ENCODE measurements around the gene LAMA2.

Gene LAMA2

GRCh38 chr6:129181001-129181400 is 298.1 kb downstream of the LAMA2 start:
- Histone ChIP-seq H3F3A (ENCODE audit: insufficient read depth, low read length) (no peaks in the 10 kb centered on the region), H3K4me1 (ENCODE audit: insufficient read depth, low read length, severe bottlenecking) (no peaks in the 10 kb centered on the region), H4K20me1 (ENCODE audit: insufficient read depth, low read length) (no peaks in the 10 kb centered on the region), H3K27ac (ENCODE audit: low read depth, low read length, poor library complexity, severe bottlenecking) (no peak overlapping the region), H3K4me2 (ENCODE audit: low read length) (no peak overlapping the region), H3K27me3 (ENCODE audit: insufficient read depth, low read length) (no peaks in the 10 kb centered on the region), H3K9ac (ENCODE audit: low read length) (no peak overlapping the region), H3K36me3 (ENCODE audit: insufficient read depth, low read length) (no peaks in the 10 kb centered on the region), H3K4me3 (ENCODE audit: low read depth, low read length, poor library complexity, severe bottlenecking) (no peak overlapping the region), H3K79me2 (ENCODE audit: insufficient read depth, low read length) (no peaks in the 10 kb centered on the region), H2AFZ (ENCODE audit: low read length) (no peak overlapping the region), H3K9me2 (ENCODE audit: low read depth, low read length) (no peaks in the 10 kb centered on the region), H3K9me3 (ENCODE audit: low read length) (no peaks in the 10 kb centered on the region)
- TF ChIP-seq, protein P1, sequence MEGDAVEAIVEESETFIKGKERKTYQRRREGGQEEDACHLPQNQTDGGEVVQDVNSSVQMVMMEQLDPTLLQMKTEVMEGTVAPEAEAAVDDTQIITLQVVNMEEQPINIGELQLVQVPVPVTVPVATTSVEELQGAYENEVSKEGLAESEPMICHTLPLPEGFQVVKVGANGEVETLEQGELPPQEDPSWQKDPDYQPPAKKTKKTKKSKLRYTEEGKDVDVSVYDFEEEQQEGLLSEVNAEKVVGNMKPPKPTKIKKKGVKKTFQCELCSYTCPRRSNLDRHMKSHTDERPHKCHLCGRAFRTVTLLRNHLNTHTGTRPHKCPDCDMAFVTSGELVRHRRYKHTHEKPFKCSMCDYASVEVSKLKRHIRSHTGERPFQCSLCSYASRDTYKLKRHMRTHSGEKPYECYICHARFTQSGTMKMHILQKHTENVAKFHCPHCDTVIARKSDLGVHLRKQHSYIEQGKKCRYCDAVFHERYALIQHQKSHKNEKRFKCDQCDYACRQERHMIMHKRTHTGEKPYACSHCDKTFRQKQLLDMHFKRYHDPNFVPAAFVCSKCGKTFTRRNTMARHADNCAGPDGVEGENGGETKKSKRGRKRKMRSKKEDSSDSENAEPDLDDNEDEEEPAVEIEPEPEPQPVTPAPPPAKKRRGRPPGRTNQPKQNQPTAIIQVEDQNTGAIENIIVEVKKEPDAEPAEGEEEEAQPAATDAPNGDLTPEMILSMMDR (IDR thresholded peaks at IDR 0.05; ENCODE audit: low read length), result no peak
- TF ChIP-seq EZH2 (IDR thresholded peaks at IDR 0.05; ENCODE audit: borderline replicate concordance, low read length), result no peak

- Histone ChIP-seq H3K4me1 (ENCODE audit: insufficient read depth, low read length, severe bottlenecking) (no peaks in the 10 kb centered on the region), H3K79me2 (ENCODE audit: insufficient read depth, low read length) (no peaks in the 10 kb centered on the region), H3K4me3 (ENCODE audit: low read depth, low read length, poor library complexity, severe bottlenecking) (no peak overlapping the region), H4K20me1 (ENCODE audit: insufficient read depth, low read length) (no peaks in the 10 kb centered on the region), H3K9me2 (ENCODE audit: low read depth, low read length) (no peaks in the 10 kb centered on the region), H3K9me3 (ENCODE audit: low read length) (no peaks in the 10 kb centered on the region), H3K36me3 (ENCODE audit: insufficient read depth, low read length) (no peaks in the 10 kb centered on the region), H3K27me3 (ENCODE audit: insufficient read depth, low read length) (no peaks in the 10 kb centered on the region), H3K27ac (ENCODE audit: low read depth, low read length, poor library complexity, severe bottlenecking) (no peak overlapping the region), H3F3A (ENCODE audit: insufficient read depth, low read length) (no peaks in the 10 kb centered on the region), H3K4me2 (ENCODE audit: low read length) (no peak overlapping the region), H2AFZ (ENCODE audit: low read length) (no peak overlapping the region), H3K9ac (ENCODE audit: low read length) (no peak overlapping the region)
- TF ChIP-seq, protein P1 (IDR thresholded peaks at IDR 0.05; ENCODE audit: low read length), result no peak
- TF ChIP-seq EZH2 (IDR thresholded peaks at IDR 0.05; ENCODE audit: borderline replicate concordance, low read length), result no peak
Measured at GRCh38 chr6:129183187-129183591, 300.3 kb downstream of the LAMA2 start.

- no peaks in the 10 kb centered on the region for H3K9me2 ChIP-seq (ENCODE audit: low read depth, low read length)
- H3F3A ChIP-seq (ENCODE audit: insufficient read depth, low read length), result no peaks in the 10 kb centered on the region
- H3K4me1 ChIP-seq (ENCODE audit: insufficient read depth, low read length, severe bottlenecking), result no peaks in the 10 kb centered on the region
- no peaks in the 10 kb centered on the region for H3K79me2 ChIP-seq (ENCODE audit: insufficient read depth, low read length)
- H3K4me2 ChIP-seq (ENCODE audit: low read length), result no peak overlapping the region
- H3K9me3 ChIP-seq (ENCODE audit: low read length), result no peaks in the 10 kb centered on the region
- H4K20me1 ChIP-seq (ENCODE audit: insufficient read depth, low read length), result no peaks in the 10 kb centered on the region
- H3K9ac ChIP-seq (ENCODE audit: low read length), result no peak overlapping the region
- H3K27ac ChIP-seq (ENCODE audit: low read depth, low read length, poor library complexity, severe bottlenecking), result no peak overlapping the region
- H3K27me3 ChIP-seq (ENCODE audit: insufficient read depth, low read length), result no peaks in the 10 kb centered on the region
- TF ChIP-seq, protein P1 (IDR thresholded peaks at IDR 0.05; ENCODE audit: low read length), result no peak
- H3K36me3 ChIP-seq (ENCODE audit: insufficient read depth, low read length), result no peaks in the 10 kb centered on the region
- H3K4me3 ChIP-seq (ENCODE audit: low read depth, low read length, poor library complexity, severe bottlenecking), result no peak overlapping the region
- no peak overlapping the region for H2AFZ ChIP-seq (ENCODE audit: low read length)
Measured at GRCh38 chr6:129183681-129184301, 300.9 kb downstream of the LAMA2 start.
